RWPE1 (cell line): Measurements from ENCODE around the gene CD37.
A peak's percentile ranks its signal among the peaks of the same experiment; 100 is the strongest.
"Not testable (repeated sequence)": the region's sequence is repeated elsewhere in the genome, so short reads cannot be mapped to it uniquely, and the experiment has no call there.

Experiments
- CTCF ChIA-PET: fragments of 350-600 bp; sonication (Branson Sonifier 250); formaldehyde crosslinking; extraction: SDS; loops from one replicate; lab custom pipeline; 2021; lab: Yijun Ruan, JAX
- POLR2A ChIA-PET: fragments of 400-600 bp; formaldehyde crosslinking; extraction: SDS; loops from one replicate; lab custom pipeline; 2020; ENCODE audit warnings: antibody characterized with exemption; ENCODE audit not compliant: low non-redundant PET; lab: Yijun Ruan, JAX
- DNase-seq: peaks from one replicate; pipeline ENCODE4 v3.0.0; 2012; ENCODE audit warnings: low spot score
- H3K27ac ChIP-seq: fragments of 450-650 bp; 2 replicates; pipeline ENCODE4 v1.5.1; 2017
- TF ChIP-seq, protein P1 (sequence below): fragments of 450-650 bp; conservative IDR thresholded peaks from 2 replicates; pipeline ENCODE4 v1.5.1; 2017; ENCODE audit warnings: low read depth, mild to moderate bottlenecking

Gene CD37

DNA sequence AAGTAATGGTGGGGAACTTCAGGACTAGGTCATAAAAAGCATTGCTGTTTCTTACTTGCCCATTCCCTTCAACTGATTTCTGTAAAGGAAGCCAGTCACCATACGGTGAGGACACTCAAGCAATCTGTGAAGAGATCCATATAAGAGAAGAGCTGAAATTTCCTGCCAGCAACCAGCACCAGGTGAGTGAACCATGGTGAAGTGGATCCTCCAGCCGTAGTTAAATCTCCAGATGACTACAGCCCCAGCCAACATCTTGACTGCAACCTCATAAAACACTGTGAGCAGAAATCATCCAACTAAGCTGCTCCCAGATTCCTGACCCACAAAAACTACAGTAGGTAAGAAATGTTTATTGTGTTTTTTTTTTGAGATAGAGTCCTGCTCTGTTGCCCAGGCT, 6.5 kb upstream of the CD37 start:
- DNase-seq: no peak
- TF ChIP-seq, protein P1, sequence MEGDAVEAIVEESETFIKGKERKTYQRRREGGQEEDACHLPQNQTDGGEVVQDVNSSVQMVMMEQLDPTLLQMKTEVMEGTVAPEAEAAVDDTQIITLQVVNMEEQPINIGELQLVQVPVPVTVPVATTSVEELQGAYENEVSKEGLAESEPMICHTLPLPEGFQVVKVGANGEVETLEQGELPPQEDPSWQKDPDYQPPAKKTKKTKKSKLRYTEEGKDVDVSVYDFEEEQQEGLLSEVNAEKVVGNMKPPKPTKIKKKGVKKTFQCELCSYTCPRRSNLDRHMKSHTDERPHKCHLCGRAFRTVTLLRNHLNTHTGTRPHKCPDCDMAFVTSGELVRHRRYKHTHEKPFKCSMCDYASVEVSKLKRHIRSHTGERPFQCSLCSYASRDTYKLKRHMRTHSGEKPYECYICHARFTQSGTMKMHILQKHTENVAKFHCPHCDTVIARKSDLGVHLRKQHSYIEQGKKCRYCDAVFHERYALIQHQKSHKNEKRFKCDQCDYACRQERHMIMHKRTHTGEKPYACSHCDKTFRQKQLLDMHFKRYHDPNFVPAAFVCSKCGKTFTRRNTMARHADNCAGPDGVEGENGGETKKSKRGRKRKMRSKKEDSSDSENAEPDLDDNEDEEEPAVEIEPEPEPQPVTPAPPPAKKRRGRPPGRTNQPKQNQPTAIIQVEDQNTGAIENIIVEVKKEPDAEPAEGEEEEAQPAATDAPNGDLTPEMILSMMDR: no peak
- H3K27ac ChIP-seq: no peak overlapping the region
- ChIA-PET POLR2A (no interaction called here), CTCF (interaction anchor here (0.6 to 2.2 kb wide), 3 partner anchors 23 to 103 kb away, joined by 4 to 13 read pairs (median 4); no protein-coding TSS in a partner anchor)

DNA sequence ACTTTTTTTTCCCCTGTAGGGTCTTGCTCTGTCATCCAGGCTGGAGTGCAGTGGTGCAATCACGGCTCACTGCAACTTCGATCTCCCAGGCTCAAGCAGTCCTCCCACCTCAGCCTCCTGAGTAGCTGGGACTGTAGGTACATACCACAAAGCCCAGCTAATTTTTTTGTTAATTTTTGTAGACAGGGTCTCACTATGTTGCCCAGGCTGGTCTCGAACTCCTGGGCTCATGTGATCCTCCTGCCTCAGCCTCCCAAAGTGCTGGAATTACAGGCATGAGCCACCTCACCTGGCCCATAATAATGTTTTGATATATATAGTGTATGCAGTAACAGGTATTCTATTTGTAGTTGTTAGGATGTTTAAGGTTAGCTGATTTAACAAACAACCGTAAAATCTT, 4.0 kb upstream of the CD37 start:
- POLR2A ChIA-PET, CTCF ChIA-PET, DNase-seq, H3K27ac ChIP-seq: not testable (repeated sequence)

DNA sequence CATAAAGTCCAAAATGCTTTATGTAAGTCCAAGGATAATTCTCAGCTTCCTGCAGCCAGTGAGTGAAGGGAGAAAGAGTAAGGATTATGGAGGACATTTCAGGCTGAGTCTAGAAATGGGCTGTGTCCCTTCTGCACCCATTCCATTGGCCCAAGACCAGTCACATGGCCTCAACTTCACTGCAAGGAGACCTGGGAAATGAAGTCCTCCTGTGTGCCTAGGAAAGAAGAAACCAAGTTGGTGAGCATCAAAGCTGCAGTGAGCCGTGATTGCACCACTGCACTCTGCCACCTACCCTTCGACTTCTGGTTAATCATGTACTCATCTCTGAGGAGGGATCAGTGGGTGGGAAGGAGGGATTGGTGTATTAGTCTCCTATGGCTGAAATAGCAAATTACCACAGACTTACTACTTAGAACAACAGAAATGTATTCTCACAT, 3.6 kb upstream of the CD37 start:
- ChIA-PET CTCF (interaction anchor here (0.6 kb wide), 1 partner anchor 10 kb away, joined by 3 read pairs; no protein-coding TSS in a partner anchor), POLR2A (no interaction called here)
- TF ChIP-seq, protein P1: no peak
- DNase-seq: peak; percentile 57
- no peak overlapping the region for H3K27ac ChIP-seq

DNA sequence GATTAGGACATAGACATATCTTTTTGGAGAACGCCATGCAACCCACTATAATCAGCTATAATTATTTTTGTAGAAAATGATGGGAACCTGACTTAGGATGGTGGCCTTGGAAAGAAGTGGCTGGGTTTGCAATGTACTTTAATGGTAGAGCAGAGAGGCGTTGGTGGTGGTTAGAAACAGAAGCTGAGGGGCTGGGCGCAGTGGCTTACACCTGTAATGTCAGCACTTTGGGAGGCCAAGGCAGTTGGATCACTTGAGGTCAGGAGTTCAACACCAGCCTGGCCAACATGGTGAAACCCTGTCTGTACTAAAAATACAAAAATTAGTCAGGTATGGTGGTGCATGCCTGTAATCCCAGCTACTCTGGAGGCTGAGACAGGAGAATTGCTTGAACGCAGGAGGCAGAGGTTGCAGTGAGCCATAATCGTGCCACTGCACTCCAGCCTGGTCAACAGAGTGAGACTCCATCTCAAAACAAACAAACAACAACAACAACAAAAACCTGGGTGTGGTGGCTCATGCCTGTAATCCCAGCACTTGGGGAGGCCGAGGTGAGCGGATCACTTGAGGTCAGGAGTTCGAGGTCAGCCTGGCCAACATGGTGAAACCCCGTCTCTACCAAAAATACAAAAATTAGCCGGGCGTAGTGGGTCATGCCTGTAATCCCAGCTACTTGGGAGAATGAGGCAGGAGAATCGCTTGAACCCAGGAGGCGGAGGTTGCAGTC, 2.4 kb upstream of the CD37 start:
- H3K27ac ChIP-seq, POLR2A ChIA-PET, CTCF ChIA-PET, DNase-seq: not testable (repeated sequence)

DNA sequence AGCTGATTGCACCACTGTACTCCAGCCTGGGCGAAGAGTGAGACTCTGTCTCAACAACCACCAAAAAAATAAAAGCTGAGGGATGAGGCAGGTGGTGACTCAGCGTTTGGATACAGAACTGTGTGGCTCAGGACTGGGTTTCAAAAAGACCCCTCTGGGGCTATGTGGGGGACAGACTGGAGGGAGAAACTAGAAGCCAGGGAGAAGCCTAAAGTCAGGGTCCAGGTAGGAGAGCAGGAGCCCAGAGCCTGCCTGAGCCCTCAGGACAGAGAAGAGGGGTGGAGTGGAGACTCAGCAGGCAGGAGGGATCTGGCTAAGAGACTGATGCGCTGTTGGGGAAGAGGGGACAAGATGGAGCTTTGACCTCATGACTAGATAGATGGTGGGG, 1.8 kb upstream of the CD37 start:
- H3K27ac ChIP-seq: no peak overlapping the region; the same call in 1 of the 2 replicates
- TF ChIP-seq, protein P1: no peak
- POLR2A ChIA-PET: no interaction called here
- CTCF ChIA-PET: no interaction called here
- DNase-seq: no peak

DNA sequence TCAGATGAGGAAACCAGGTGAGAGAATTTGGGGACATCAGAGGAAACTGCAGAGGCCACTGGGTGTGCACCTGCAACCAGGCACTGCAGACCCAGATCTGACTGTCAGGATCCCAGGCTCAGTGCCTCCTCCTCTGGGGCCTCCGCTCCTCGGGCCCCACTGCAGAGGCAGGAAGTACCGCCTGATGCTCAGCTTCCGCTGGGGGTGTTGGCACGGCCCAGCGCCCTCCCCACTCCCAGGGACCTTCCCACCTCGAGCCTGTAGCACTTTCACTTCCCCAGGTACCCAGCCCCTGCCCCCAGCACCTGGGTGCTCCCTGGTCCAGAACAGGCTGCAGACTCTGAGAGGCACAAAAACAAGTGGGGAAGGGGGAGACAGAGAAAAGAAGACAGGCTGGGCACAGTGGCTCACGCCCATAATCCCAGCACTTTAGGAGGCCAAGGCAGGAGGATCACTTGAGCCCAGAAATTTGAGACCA, 1.4 kb upstream of the CD37 start:
- CTCF ChIA-PET: interaction anchor here (0.6 to 0.7 kb wide), 2 partner anchors 15 to 23 kb away, joined by 3 read pairs; no protein-coding TSS in a partner anchor
- DNase-seq: no peak
- POLR2A ChIA-PET: no interaction called here
- no peak overlapping the region; the same call in 1 of the 2 replicates for H3K27ac ChIP-seq
- TF ChIP-seq, protein P1: no peak

DNA sequence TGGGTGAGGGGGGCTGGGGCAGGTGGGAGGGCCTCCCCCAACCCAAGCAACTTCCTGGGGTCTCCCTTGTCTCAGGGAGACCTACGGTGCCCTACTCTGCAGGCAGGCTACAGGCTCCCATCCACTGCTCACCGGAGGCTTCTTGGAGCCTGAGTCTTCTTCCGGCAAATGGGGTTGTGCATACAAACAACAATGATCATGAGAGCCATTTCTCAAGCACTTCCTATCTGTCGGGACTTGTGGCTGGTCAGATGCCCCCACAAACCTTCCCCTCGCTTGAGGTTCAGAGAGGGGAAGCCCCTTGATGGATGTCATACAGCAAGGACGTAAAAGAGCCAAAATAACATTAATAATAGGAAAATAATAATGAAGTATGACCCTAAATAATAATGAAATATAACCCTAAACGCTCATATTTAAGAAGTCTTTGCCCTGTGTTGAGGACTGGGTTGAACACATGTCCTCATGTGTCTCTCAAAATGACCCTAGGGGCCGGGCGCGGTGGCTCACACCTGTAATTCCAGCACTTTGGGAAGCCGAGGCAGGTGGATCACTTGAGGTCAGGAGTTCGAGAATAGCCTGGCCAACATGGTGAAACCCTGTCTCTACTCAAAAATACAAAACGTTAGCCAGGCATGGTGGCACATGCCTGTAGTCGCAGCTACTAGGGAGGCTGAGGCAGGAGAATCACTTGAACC, 727 bp downstream of the CD37 start:
- TF ChIP-seq, protein P1: no peak
- no peak for DNase-seq
- ChIA-PET POLR2A (no interaction called here), CTCF (no interaction called here)
- no peak overlapping the region for H3K27ac ChIP-seq
